Upper lobe of left lung (tissue), 6 donors: Measurements from ENCODE around the gene MYO18A. TPM values are rescaled to one million over a fixed set of nuclear protein-coding genes. Genes with fewer than 3 reads are reported as not detected.

ENCODE experiments used
- ATAC-seq, 2 donors: fragments of 200-7000 bp; cut with Tn5 transposase; one replicate each; pipeline ENCODE4 v1.9.1; 2022; ENCODE audit warnings: mild to moderate bottlenecking in 2 of 2, moderate library complexity in 2 of 2; ENCODE audit not compliant: low FRiP score in 2 of 2
- DNase-seq, 2 donors: peaks; one replicate each; pipeline ENCODE4 v3.0.0-alpha.2; 2019 to 2020
- H3K27ac ChIP-seq, 4 donors: fragments of 200-600 bp; sonication (generic); one replicate each; pipeline ENCODE4 v1.5.1; 2016 to 2019
- H3K27me3 ChIP-seq, 4 donors: fragments of 200-600 bp; sonication (generic); one replicate each; pipeline ENCODE4 v1.5.1; 2017 to 2019
- H3K36me3 ChIP-seq, 4 donors: fragments of 200-600 bp; sonication (generic); one replicate each; pipeline ENCODE4 v1.5.1; 2016 to 2019
- H3K4me1 ChIP-seq, 4 donors: fragments of 200-600 bp; sonication (generic); one replicate each; pipeline ENCODE4 v1.5.1; 2018 to 2019
- H3K4me3 ChIP-seq, 4 donors: fragments of 200-600 bp; sonication (generic); one replicate each; pipeline ENCODE4 v1.5.1; 2017 to 2019; ENCODE audit warnings: mild to moderate bottlenecking in 2 of 4, moderate library complexity in 1 of 4
- H3K9me3 ChIP-seq, 4 donors: fragments of 200-600 bp; sonication (generic); one replicate each; pipeline ENCODE4 v1.5.1; 2018 to 2019
- EP300 ChIP-seq, 4 donors: sonication (generic); formaldehyde crosslinking; IDR thresholded peaks; one replicate each; pipeline ENCODE4 v1.5.1; 2017; ENCODE audit warnings: antibody characterized with exemption in 4 of 4, control low read depth in 2 of 4
- POLR2A ChIP-seq, 4 donors: fragments of 450-650 bp; IDR thresholded peaks; one replicate each; pipeline ENCODE4 v1.5.1; 2016 to 2017; ENCODE audit warnings: antibody characterized with exemption in 4 of 4, mild to moderate bottlenecking in 2 of 4
- POLR2AphosphoS5 ChIP-seq, 2 donors: sonication (generic); formaldehyde crosslinking; IDR thresholded peaks; one replicate each; pipeline ENCODE4 v1.5.1; 2017; ENCODE audit warnings: antibody characterized with exemption in 2 of 2
- WGBS, 2 donors: methylation state at CpG; one replicate each; pipeline ENCODE4 v1.1.5; 2017 to 2018; 5-methylcytosine and 5-hydroxymethylcytosine counted together
- total RNA-seq, 6 donors: library from RNA; depleted of rRNA in 4 of 6; stranded (reverse); fragments of >200 nt in 4 of 6; gene quantifications; one replicate each; pipeline versions ENCODE4 v1.1.0 to v1.2.1, GENCODE V29; 2016 to 2021
- TF ChIP-seq, protein P1 (sequence below), 6 experiments: fragments of 450-650 bp in 4 of 6; fragments of 200-600 bp in 2 of 6; sonication (generic) in 2 of 6; IDR thresholded peaks; one replicate each; pipeline ENCODE4 v1.5.1; 2016 to 2019; ENCODE audit warnings: antibody characterized with exemption in 6 of 6
- donor health status: DM: no; HTN: no; CAD: no; lungs with moderate emphysema.
- donor health status: DM: no; HTN: yes; CAD: no; lungs with severe emphysema.

Gene MYO18A
- total RNA-seq, 6 donors from 2014 or later, result 37.4 to 214 (median 67.4) TPM

DNA sequence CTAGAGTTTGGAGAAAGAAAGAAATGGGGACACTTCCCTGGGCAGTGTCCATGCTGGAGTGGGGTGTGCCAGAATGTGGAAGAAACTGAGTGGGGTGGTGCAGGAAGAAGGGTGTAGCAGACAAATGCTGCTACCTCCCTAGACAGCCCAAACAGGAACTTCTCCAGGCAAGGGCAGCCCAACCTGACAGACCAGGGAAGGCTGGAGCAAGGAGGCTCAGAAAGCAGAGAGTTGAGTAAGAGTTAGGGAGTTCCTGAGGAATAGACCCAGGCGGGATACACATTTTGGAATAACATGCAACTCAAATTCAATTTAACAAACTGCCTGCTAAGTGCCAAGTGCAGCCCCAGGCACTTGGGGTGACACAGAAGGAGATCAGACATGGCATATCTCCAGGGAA lies 1.0 kb upstream of the MYO18A start:
- Histone ChIP-seq H3K4me1 (peaks cover 43 to 51% (median 45%) of the 10 kb centered on the region in 4 donors), H3K4me3 (no peak overlapping the region), H3K36me3 (no peaks in the 10 kb centered on the region), H3K27ac (peak overlapping the region; percentile 83 to 93 (median 88)), H3K9me3 (no peaks in the 10 kb centered on the region), H3K27me3 (no peaks in the 10 kb centered on the region)
- ATAC-seq (no peak), DNase-seq (no peak)
- TF ChIP-seq POLR2A (IDR thresholded peaks at IDR 0.05) (no peak), EP300 (IDR thresholded peaks at IDR 0.05) (no peak), POLR2AphosphoS5 (IDR thresholded peaks at IDR 0.05) (no peak)
- TF ChIP-seq, protein P1, sequence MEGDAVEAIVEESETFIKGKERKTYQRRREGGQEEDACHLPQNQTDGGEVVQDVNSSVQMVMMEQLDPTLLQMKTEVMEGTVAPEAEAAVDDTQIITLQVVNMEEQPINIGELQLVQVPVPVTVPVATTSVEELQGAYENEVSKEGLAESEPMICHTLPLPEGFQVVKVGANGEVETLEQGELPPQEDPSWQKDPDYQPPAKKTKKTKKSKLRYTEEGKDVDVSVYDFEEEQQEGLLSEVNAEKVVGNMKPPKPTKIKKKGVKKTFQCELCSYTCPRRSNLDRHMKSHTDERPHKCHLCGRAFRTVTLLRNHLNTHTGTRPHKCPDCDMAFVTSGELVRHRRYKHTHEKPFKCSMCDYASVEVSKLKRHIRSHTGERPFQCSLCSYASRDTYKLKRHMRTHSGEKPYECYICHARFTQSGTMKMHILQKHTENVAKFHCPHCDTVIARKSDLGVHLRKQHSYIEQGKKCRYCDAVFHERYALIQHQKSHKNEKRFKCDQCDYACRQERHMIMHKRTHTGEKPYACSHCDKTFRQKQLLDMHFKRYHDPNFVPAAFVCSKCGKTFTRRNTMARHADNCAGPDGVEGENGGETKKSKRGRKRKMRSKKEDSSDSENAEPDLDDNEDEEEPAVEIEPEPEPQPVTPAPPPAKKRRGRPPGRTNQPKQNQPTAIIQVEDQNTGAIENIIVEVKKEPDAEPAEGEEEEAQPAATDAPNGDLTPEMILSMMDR (IDR thresholded peaks at IDR 0.05), result no peak
- WGBS, 2 donors, result 70 to 90% methylated on average over 1 of the region's 1 CpG

DNA sequence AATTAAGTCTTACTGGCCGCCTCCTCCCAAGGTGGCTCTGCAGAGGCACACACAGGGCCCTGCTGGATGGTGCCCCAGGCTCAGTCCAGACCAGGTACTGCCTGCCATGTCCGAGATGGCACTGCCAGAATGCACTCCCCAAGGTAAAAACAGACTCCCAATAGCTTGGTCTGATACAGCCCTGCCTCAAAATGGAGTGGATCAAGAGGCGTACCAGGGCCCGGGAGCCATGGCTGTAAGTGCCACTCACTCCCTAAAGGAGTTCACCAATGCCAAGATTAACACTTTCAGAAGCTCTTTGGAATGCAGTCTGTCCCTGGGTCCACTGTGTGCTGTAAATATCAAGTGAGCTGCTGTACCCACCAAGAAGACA lies 576 bp upstream of the MYO18A start:
- H3K4me1 ChIP-seq, result peaks cover 44 to 56% (median 49%) of the 10 kb centered on the region in 4 donors
- ATAC-seq (peak in 1 of 2 donors; percentile 7), DNase-seq (no peak)
- no peaks in the 10 kb centered on the region for H3K9me3 ChIP-seq
- TF ChIP-seq POLR2AphosphoS5 (IDR thresholded peaks at IDR 0.05) (no peak), POLR2A (IDR thresholded peaks at IDR 0.05) (no peak), EP300 (IDR thresholded peaks at IDR 0.05) (no peak)
- TF ChIP-seq, protein P1 (IDR thresholded peaks at IDR 0.05), result no peak
- H3K4me3 ChIP-seq, result peak overlapping the region in 3 of 4 donors; percentile 54 to 68 (median 58)
- no peaks in the 10 kb centered on the region for H3K27me3 ChIP-seq
- H3K27ac ChIP-seq, result peak overlapping the region; percentile 83 to 93 (median 88)
- WGBS, 2 donors, result 51% methylated on average over 4 of the region's 4 CpGs; no CpG with 5 or more reads in 1 of the 2 donors
- no peaks in the 10 kb centered on the region for H3K36me3 ChIP-seq

DNA sequence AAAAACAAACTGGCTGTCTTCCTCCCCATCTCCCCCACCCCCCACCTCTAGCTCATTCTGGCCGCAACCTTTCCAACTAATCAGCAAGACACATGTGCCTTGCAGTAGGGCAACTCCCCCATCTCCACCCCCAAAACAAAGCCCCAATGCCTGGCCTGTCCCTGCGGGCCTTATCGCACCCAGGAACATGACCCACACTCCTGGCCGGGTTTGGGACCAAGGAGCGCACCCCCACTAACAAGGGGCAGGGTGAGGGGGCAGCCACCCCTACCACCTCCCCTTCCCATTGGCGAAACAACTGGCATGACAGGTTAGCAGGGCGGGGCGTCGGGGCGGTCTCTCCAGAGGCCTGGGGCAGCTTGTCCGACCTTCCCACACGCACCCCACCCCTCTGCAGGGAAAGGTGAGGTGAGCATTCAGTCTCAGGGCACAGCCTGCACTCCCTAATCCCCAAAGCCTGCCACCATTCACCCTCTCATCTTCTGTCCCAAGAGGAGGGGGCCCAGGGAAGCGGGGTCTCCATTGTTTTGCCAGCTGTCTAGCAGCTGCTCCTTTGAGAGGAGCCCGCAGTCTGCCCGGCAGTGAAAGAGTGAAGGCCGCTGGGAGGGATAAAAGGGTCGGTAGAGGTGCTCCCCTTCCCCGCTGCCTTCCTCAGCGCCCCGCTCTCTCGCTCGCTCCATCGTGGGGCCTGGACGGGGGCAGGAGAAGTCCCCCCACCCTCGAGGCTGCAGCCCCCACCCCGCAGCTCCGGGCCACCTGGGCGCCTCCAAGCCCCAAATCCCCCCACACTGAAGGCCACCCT lies 765 bp downstream of the MYO18A start:
- no peak for TF ChIP-seq EP300 (IDR thresholded peaks at IDR 0.05)
- TF ChIP-seq POLR2A (IDR thresholded peaks at IDR 0.05), result peak in 2 of 4 donors; percentile 25 to 66
- peak in 1 of 2 donors; percentile 83 for TF ChIP-seq POLR2AphosphoS5 (IDR thresholded peaks at IDR 0.05)
- TF ChIP-seq, protein P1 (IDR thresholded peaks at IDR 0.05), result peak in 1 of 6 experiments; percentile 6
- H3K4me3 ChIP-seq, result peak overlapping the region; percentile 54 to 78 (median 63)
- peak; percentile 85 to 90 for DNase-seq
- peak overlapping the region; percentile 83 to 93 (median 88) for H3K27ac ChIP-seq
- peak; percentile 39 to 80 for ATAC-seq
- peaks cover 44 to 59% (median 51%) of the 10 kb centered on the region in 4 donors for H3K4me1 ChIP-seq
- H3K27me3 ChIP-seq, result no peaks in the 10 kb centered on the region
- H3K9me3 ChIP-seq, result no peaks in the 10 kb centered on the region
- WGBS, 2 donors, result 10 to 27% methylated on average over 14 to 26 of the region's 28 CpGs
- H3K36me3 ChIP-seq, result no peaks in the 10 kb centered on the region

DNA sequence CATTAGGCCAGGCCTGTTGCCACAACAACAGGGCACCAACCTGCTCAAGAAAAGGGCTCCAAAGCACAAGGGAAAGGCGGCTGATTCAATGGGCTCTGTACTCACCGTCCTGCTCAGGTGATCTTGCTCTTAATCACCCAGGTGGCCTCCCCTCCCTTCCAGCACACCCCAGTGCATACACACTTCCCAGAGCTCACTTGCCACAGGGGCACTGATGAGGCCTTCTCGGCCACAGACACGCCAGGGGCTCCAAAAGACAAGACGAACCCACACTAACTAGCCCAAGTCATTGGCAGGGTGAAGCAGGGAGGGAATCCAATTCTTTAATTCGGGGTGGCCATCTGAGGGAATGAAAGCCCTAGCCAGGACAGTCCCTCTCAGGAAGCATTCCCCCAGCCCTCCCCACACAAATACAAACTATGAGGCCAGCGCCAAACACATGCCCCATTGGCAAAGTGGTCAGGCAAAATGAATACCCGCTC lies 1.4 kb downstream of the MYO18A start:
- Histone ChIP-seq H3K4me3 (peak overlapping the region in 3 of 4 donors; percentile 54 to 68 (median 58)), H3K36me3 (no peaks in the 10 kb centered on the region), H3K4me1 (peaks cover 44 to 59% (median 51%) of the 10 kb centered on the region in 4 donors), H3K27me3 (no peaks in the 10 kb centered on the region), H3K9me3 (no peaks in the 10 kb centered on the region), H3K27ac (peak overlapping the region; percentile 83 to 93 (median 88))
- DNase-seq (peak in 1 of 2 donors; percentile 71), ATAC-seq (peak in 1 of 2 donors; percentile 35)
- TF ChIP-seq POLR2A (IDR thresholded peaks at IDR 0.05) (no peak), POLR2AphosphoS5 (IDR thresholded peaks at IDR 0.05) (no peak), EP300 (IDR thresholded peaks at IDR 0.05) (no peak)
- TF ChIP-seq, protein P1 (IDR thresholded peaks at IDR 0.05), result no peak
- 28 to 63% methylated on average over 6 to 8 of the region's 8 CpGs for WGBS, 2 donors
